AG04449 (cell line): Measurements from ENCODE around the gene UROC1.

Experiments used
- CTCF ChIA-PET: fragments of 350-600 bp; formaldehyde crosslinking; extraction: SDS; loops from one replicate; lab custom pipeline; 2021; ENCODE audit warnings: antibody characterized with exemption; lab: Yijun Ruan, JAX
- POLR2A ChIA-PET: fragments of 400-600, 350-600 bp; formaldehyde crosslinking; extraction: SDS; loops from one replicate; lab custom pipeline; 2020; ENCODE audit warnings: antibody characterized with exemption, inconsistent platforms; lab: Yijun Ruan, JAX
- DNase-seq: peaks from one replicate; pipeline ENCODE4 v3.0.0-alpha.2; 2010; ENCODE audit warnings: low read depth, low spot score
- H3K4me3 ChIP-seq: 2 replicates; pipeline ENCODE4 v1.5.1; 2011; ENCODE audit warnings: low read depth, mild to moderate bottlenecking, control low read depth, low read length
- TF ChIP-seq, protein P1 (sequence below): IDR thresholded peaks from one replicate; pipeline ENCODE4 v1.5.1; 2011; ENCODE audit warnings: mild to moderate bottlenecking, moderate library complexity, low read length, control low read depth, inconsistent platforms; ENCODE audit not compliant: insufficient read depth; ENCODE audit errors: missing control alignments

UROC1 gene

GRCh38 chr3:126547721-126548120 lies 30.1 kb upstream of the UROC1 start:
- TF ChIP-seq, protein P1, sequence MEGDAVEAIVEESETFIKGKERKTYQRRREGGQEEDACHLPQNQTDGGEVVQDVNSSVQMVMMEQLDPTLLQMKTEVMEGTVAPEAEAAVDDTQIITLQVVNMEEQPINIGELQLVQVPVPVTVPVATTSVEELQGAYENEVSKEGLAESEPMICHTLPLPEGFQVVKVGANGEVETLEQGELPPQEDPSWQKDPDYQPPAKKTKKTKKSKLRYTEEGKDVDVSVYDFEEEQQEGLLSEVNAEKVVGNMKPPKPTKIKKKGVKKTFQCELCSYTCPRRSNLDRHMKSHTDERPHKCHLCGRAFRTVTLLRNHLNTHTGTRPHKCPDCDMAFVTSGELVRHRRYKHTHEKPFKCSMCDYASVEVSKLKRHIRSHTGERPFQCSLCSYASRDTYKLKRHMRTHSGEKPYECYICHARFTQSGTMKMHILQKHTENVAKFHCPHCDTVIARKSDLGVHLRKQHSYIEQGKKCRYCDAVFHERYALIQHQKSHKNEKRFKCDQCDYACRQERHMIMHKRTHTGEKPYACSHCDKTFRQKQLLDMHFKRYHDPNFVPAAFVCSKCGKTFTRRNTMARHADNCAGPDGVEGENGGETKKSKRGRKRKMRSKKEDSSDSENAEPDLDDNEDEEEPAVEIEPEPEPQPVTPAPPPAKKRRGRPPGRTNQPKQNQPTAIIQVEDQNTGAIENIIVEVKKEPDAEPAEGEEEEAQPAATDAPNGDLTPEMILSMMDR = no peak
- CTCF ChIA-PET = no interaction called here
- no peak overlapping the region for H3K4me3 ChIP-seq
- POLR2A ChIA-PET = no interaction called here
- no peak for DNase-seq

GRCh38 chr3:126546549-126547239 lies 29.1 kb upstream of the UROC1 start:
- DNase-seq = no peak
- ChIA-PET POLR2A (no interaction called here), CTCF (no interaction called here)
- TF ChIP-seq, protein P1 = no peak
- no peak overlapping the region for H3K4me3 ChIP-seq

GRCh38 chr3:126546013-126546412 lies 28.4 kb upstream of the UROC1 start:
- POLR2A ChIA-PET = no interaction called here
- TF ChIP-seq, protein P1 = no peak
- H3K4me3 ChIP-seq = no peak overlapping the region
- no peak for DNase-seq
- CTCF ChIA-PET = no interaction called here

- ChIA-PET CTCF (no interaction called here), POLR2A (no interaction called here)
- no peak for DNase-seq
- no peak overlapping the region for H3K4me3 ChIP-seq
- TF ChIP-seq, protein P1 = no peak
Observed at GRCh38 chr3:126545544-126545943, 28.0 kb upstream of the UROC1 start.

DNA sequence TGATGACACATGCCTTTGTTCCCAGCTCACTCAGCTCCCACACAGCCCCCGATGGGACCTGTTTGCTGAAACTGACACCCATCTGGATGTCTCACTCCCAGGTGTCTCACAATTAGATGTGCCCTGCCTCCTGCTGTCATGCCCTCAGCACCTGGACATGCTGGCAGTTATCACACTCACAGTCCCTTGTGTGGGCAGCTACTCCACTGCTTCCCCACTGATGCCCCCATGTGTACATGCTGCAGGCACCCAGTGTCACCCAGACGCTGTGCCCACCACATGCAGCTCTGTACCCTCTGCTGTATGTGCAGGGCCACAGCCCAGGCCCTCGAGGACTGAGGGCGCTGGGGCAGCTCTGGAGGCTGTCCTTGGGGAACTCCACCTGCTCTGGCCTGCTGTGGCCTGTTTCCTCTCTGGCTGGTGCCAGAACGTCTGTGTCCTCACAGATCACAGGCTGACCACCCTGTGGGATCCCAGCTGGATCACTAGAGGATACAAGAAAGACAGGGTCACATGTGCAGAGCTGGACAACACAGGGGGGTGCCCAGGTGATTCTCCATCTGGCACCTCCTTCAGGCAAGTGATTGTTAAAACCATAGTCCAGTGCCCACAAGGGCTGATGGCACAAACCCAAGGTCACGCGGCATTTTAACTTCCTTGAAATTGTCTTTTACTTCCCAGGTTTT lies 27.2 kb upstream of the UROC1 start:
- no peak for DNase-seq
- CTCF ChIA-PET = no interaction called here
- POLR2A ChIA-PET = no interaction called here
- TF ChIP-seq, protein P1 = no peak
- H3K4me3 ChIP-seq = no peak overlapping the region

DNA sequence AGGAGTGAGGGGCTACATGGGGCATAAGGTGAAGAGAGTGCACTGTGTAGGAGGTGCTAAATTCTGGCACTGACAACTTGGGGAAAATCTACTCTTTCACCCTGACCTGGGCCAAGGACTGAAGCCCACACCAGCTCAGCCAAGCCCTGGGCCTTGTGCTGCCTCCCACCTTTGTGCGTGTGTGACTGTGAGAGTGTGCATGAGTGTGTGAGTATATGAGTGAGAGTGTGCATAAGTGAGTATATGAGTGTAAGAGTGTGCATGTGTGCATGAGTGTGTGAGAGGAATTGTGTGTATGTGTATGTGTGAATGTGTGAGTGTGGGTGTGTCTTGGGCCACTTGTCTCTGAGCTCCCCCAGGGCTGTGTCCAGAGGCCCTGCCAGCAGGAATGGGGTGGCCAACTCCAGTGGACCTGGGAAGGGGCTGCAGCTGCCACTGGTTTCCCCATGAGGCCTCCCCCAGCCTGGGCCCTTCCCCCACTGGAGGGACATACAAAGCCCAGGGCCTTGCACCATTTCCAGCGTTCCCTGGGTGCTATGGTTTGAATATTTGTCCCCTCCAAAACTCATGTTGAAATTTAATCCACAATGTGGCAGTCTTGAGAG lies 26.0 kb upstream of the UROC1 start:
- H3K4me3 ChIP-seq = no peak overlapping the region
- TF ChIP-seq, protein P1 = no peak
- DNase-seq = no peak
- ChIA-PET CTCF (no interaction called here), POLR2A (no interaction called here)
